SK-N-SH (cell line): ENCODE measurements around the gene NALCN.
A peak's percentile ranks its signal among the peaks of the same experiment; 100 is the strongest.

Experiments used
- ELF1 ChIP-seq: IDR thresholded peaks from 2 replicates; pipeline ENCODE4 v1.4.0; 2012
- EP300 ChIP-seq, 2 experiments: IDR thresholded peaks; 2 replicates each; pipeline versions ENCODE4 v1.4.0 to v1.6.1; 2012; ENCODE audit warnings: borderline replicate concordance in 1 of 2, low read depth in 1 of 2, low read length in 1 of 2
- JUND ChIP-seq: IDR thresholded peaks from 2 replicates; pipeline ENCODE4 v1.4.0; 2012
- MAX ChIP-seq: IDR thresholded peaks from 2 replicates; pipeline ENCODE4 v1.4.0; 2012; ENCODE audit warnings: low read depth
- MXI1 ChIP-seq: IDR thresholded peaks from 2 replicates; pipeline ENCODE4 v1.6.1; 2012; ENCODE audit warnings: mild to moderate bottlenecking, low read depth, low read length, improper control_type of control experiment
- NRF1 ChIP-seq: IDR thresholded peaks from 2 replicates; pipeline ENCODE4 v1.6.1; 2012; ENCODE audit warnings: low read depth, mild to moderate bottlenecking, low read length
- POLR2AphosphoS5 ChIP-seq: IDR thresholded peaks from 2 replicates; pipeline ENCODE4 v1.6.1; 2012; ENCODE audit warnings: low read depth, low read length
- RAD21 ChIP-seq: IDR thresholded peaks from 2 replicates; pipeline ENCODE4 v1.6.1; 2012; ENCODE audit warnings: mild to moderate bottlenecking, low read length
- SIN3A ChIP-seq: IDR thresholded peaks from 2 replicates; pipeline ENCODE4 v1.6.1; 2012; ENCODE audit warnings: low read depth, mild to moderate bottlenecking, low read length, moderate library complexity, borderline replicate concordance
- TEAD4 ChIP-seq: IDR thresholded peaks from 2 replicates; pipeline ENCODE4 v1.4.0; 2012; ENCODE audit warnings: mild to moderate bottlenecking, borderline replicate concordance; ENCODE audit not compliant: insufficient read depth
- YY1 ChIP-seq: IDR thresholded peaks from 2 replicates; pipeline ENCODE4 v1.4.0; 2012; ENCODE audit warnings: low read depth, mild to moderate bottlenecking
- TF ChIP-seq, protein P1 (sequence below): fragments of 200-600 bp; sonication (generic); IDR thresholded peaks from 2 replicates; pipeline ENCODE4 v1.6.1; 2017; ENCODE audit warnings: antibody characterized with exemption, mild to moderate bottlenecking, moderate library complexity
- TF ChIP-seq, protein P2 (sequence below): IDR thresholded peaks from 2 replicates; pipeline ENCODE4 v1.6.1; 2012; ENCODE audit warnings: mild to moderate bottlenecking, low read depth, low read length, moderate library complexity

- TF ChIP-seq, protein P1, sequence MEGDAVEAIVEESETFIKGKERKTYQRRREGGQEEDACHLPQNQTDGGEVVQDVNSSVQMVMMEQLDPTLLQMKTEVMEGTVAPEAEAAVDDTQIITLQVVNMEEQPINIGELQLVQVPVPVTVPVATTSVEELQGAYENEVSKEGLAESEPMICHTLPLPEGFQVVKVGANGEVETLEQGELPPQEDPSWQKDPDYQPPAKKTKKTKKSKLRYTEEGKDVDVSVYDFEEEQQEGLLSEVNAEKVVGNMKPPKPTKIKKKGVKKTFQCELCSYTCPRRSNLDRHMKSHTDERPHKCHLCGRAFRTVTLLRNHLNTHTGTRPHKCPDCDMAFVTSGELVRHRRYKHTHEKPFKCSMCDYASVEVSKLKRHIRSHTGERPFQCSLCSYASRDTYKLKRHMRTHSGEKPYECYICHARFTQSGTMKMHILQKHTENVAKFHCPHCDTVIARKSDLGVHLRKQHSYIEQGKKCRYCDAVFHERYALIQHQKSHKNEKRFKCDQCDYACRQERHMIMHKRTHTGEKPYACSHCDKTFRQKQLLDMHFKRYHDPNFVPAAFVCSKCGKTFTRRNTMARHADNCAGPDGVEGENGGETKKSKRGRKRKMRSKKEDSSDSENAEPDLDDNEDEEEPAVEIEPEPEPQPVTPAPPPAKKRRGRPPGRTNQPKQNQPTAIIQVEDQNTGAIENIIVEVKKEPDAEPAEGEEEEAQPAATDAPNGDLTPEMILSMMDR: peak; percentile 62
- TF ChIP-seq EP300 (IDR thresholded peaks at IDR 0.05; ENCODE audit: borderline replicate concordance in 1 of 2, low read depth in 1 of 2, low read length in 1 of 2) (no peak), RAD21 (peak; percentile 46), MXI1 (no peak), TEAD4 (no peak), POLR2AphosphoS5 (no peak), NRF1 (no peak), YY1 (no peak), ELF1 (no peak), MAX (no peak), JUND (no peak), SIN3A (no peak)
- TF ChIP-seq, protein P2, sequence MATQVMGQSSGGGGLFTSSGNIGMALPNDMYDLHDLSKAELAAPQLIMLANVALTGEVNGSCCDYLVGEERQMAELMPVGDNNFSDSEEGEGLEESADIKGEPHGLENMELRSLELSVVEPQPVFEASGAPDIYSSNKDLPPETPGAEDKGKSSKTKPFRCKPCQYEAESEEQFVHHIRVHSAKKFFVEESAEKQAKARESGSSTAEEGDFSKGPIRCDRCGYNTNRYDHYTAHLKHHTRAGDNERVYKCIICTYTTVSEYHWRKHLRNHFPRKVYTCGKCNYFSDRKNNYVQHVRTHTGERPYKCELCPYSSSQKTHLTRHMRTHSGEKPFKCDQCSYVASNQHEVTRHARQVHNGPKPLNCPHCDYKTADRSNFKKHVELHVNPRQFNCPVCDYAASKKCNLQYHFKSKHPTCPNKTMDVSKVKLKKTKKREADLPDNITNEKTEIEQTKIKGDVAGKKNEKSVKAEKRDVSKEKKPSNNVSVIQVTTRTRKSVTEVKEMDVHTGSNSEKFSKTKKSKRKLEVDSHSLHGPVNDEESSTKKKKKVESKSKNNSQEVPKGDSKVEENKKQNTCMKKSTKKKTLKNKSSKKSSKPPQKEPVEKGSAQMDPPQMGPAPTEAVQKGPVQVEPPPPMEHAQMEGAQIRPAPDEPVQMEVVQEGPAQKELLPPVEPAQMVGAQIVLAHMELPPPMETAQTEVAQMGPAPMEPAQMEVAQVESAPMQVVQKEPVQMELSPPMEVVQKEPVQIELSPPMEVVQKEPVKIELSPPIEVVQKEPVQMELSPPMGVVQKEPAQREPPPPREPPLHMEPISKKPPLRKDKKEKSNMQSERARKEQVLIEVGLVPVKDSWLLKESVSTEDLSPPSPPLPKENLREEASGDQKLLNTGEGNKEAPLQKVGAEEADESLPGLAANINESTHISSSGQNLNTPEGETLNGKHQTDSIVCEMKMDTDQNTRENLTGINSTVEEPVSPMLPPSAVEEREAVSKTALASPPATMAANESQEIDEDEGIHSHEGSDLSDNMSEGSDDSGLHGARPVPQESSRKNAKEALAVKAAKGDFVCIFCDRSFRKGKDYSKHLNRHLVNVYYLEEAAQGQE: no peak
Measured at GRCh38 chr13:101155920-101156319, 260.4 kb downstream of the NALCN start.
